IMR-90 (cell line): ENCODE results near the gene CACNA2D4. TPM values are rescaled to one million over a fixed set of nuclear protein-coding genes. Genes with fewer than 3 reads are reported as not detected.

Source experiments
- ATAC-seq: fragments of 200-7000 bp; cut with Tn5 transposase; 2 replicates; pipeline ENCODE4 v1.9.1; 2020; ENCODE audit warnings: low read depth, mild to moderate bottlenecking, moderate library complexity
- BruUV-seq: library from RNA; stranded (reverse); fragments of 400-500 nt; replicated peaks from 2 replicates; lab custom pipeline; 2021; lab: Mats Ljungman, UMichigan
- CTCF ChIA-PET: fragments of 300-600 bp; formaldehyde crosslinking; extraction: SDS; loops from one replicate; lab custom pipeline; 2021; ENCODE audit warnings: antibody characterized with exemption; lab: Yijun Ruan, JAX
- POLR2A ChIA-PET: fragments of 300-600 bp; sonication (Branson Sonifier 250); formaldehyde crosslinking; loops from one replicate; lab custom pipeline; 2022; ENCODE audit warnings: antibody characterized with exemption; ENCODE audit not compliant: unreplicated experiment; lab: Charles Lee
- DNase-seq: peaks from one replicate; pipeline ENCODE4 v3.0.0; 2013
- H2AFZ ChIP-seq: replicated peaks from 2 replicates; pipeline ENCODE3; 2013; ENCODE audit warnings: low read length, mild to moderate bottlenecking; ENCODE audit not compliant: poor library complexity
- H2AK5ac ChIP-seq: 2 replicates; pipeline ENCODE4 v1.6.1; 2013; ENCODE audit warnings: low read depth, low read length, inconsistent platforms
- H2AK9ac ChIP-seq: replicated peaks from 2 replicates; pipeline ENCODE3; 2013; ENCODE audit warnings: mild to moderate bottlenecking, low read depth, low read length, moderate library complexity; ENCODE audit not compliant: poor library complexity
- H2BK120ac ChIP-seq: 2 replicates; pipeline ENCODE4 v1.6.1; 2013; ENCODE audit warnings: low read depth, low read length, inconsistent platforms
- H2BK15ac ChIP-seq: 3 replicates; pipeline ENCODE4 v1.6.1; 2013; ENCODE audit warnings: low read depth, low read length, inconsistent platforms
- H2BK20ac ChIP-seq: 2 replicates; pipeline ENCODE4 v1.6.1; 2013; ENCODE audit warnings: low read depth, mild to moderate bottlenecking, inconsistent platforms, low read length, moderate library complexity
- H2BK5ac ChIP-seq: 2 replicates; pipeline ENCODE4 v1.6.1; 2013; ENCODE audit warnings: mild to moderate bottlenecking, low read depth, low read length, inconsistent platforms; ENCODE audit not compliant: poor library complexity, severe bottlenecking
- H3K14ac ChIP-seq: replicated peaks from 2 replicates; pipeline ENCODE4 v1.6.1; 2013; ENCODE audit warnings: low read depth, low read length, inconsistent platforms
- H3K18ac ChIP-seq: 2 replicates; pipeline ENCODE4 v1.6.1; 2013; ENCODE audit warnings: low read depth, low read length, control low read depth
- H3K23ac ChIP-seq: 2 replicates; pipeline ENCODE4 v1.6.1; 2013; ENCODE audit warnings: low read depth, low read length, inconsistent platforms
- H3K27ac ChIP-seq: 2 replicates; pipeline ENCODE4 v1.5.1; 2013; ENCODE audit warnings: mild to moderate bottlenecking, control low read depth, low read length; ENCODE audit not compliant: insufficient read depth
- H3K27me3 ChIP-seq: 2 replicates; pipeline ENCODE4 v1.6.1; 2013; ENCODE audit warnings: low read length; ENCODE audit not compliant: control insufficient read depth, insufficient read depth
- H3K36me3 ChIP-seq: 2 replicates; pipeline ENCODE4 v1.6.1; 2013; ENCODE audit warnings: low read length, mixed read lengths; ENCODE audit not compliant: control insufficient read depth, insufficient read depth
- H3K4ac ChIP-seq: 2 replicates; pipeline ENCODE4 v1.6.1; 2013; ENCODE audit warnings: low read depth, low read length, inconsistent platforms
- H3K4me1 ChIP-seq: 2 replicates; pipeline ENCODE4 v1.6.1; 2013; ENCODE audit warnings: low read length, mixed read lengths; ENCODE audit not compliant: control insufficient read depth, insufficient read depth
- H3K4me2 ChIP-seq: 2 replicates; pipeline ENCODE4 v1.6.1; 2013; ENCODE audit warnings: low read depth, mild to moderate bottlenecking, control low read depth, low read length, moderate library complexity
- H3K4me3 ChIP-seq: 2 replicates; pipeline ENCODE4 v1.5.1; 2013; ENCODE audit warnings: low read depth, mild to moderate bottlenecking, control low read depth, low read length, moderate library complexity; ENCODE audit not compliant: insufficient read depth
- H3K56ac ChIP-seq: 2 replicates; pipeline ENCODE4 v1.6.1; 2013; ENCODE audit warnings: low read length, inconsistent platforms; ENCODE audit not compliant: insufficient read depth; ENCODE audit errors: extremely low read depth
- H3K79me1 ChIP-seq, 2 experiments: 2 replicates each; pipeline ENCODE4 v1.6.1; 2013; ENCODE audit warnings: low read length in 2 of 2, inconsistent platforms in 1 of 2, low read depth in 1 of 2
- H3K9ac ChIP-seq: 2 replicates; pipeline ENCODE4 v1.6.1; 2013; ENCODE audit warnings: low read depth, low read length, control low read depth
- H3K9me1 ChIP-seq: 2 replicates; pipeline ENCODE4 v1.6.1; 2013; ENCODE audit warnings: low read length, inconsistent platforms; ENCODE audit not compliant: insufficient read depth
- H3K9me3 ChIP-seq: 2 replicates; pipeline ENCODE4 v1.6.1; 2013; ENCODE audit warnings: low read length; ENCODE audit not compliant: control insufficient read depth, insufficient read depth
- H4K20me1 ChIP-seq: 2 replicates; pipeline ENCODE4 v1.6.1; 2013; ENCODE audit warnings: low read length, inconsistent platforms; ENCODE audit not compliant: insufficient read depth
- H4K5ac ChIP-seq: 2 replicates; pipeline ENCODE4 v1.6.1; 2013; ENCODE audit warnings: mild to moderate bottlenecking, low read depth, low read length, control low read depth
- H4K8ac ChIP-seq, 2 experiments: 2 replicates each; pipeline ENCODE4 v1.6.1; 2013; ENCODE audit warnings: low read depth in 2 of 2, low read length in 2 of 2, control low read depth in 1 of 2, inconsistent platforms in 1 of 2
- H4K91ac ChIP-seq: 2 replicates; pipeline ENCODE4 v1.6.1; 2013; ENCODE audit warnings: low read depth, low read length, inconsistent platforms; ENCODE audit not compliant: insufficient read depth
- BHLHE40 ChIP-seq: fragments of 150-350 bp; IDR thresholded peaks from 2 replicates; pipeline ENCODE4 v1.6.1; 2016; ENCODE audit warnings: mild to moderate bottlenecking, low read depth, low read length
- CEBPB ChIP-seq: IDR thresholded peaks from 2 replicates; pipeline ENCODE4 v1.6.1; 2012; ENCODE audit warnings: low read depth, low read length, improper control_type of control experiment
- CHD1 ChIP-seq: IDR thresholded peaks from 2 replicates; pipeline ENCODE4 v1.6.1; 2012; ENCODE audit warnings: low read depth, low read length, improper control_type of control experiment
- FOS ChIP-seq: fragments of 150-350 bp; IDR thresholded peaks from 2 replicates; pipeline ENCODE4 v1.6.1; 2016; ENCODE audit warnings: low read depth, low read length
- MAZ ChIP-seq: IDR thresholded peaks from 2 replicates; pipeline ENCODE4 v1.6.1; 2012; ENCODE audit warnings: low read depth, mild to moderate bottlenecking, low read length, improper control_type of control experiment, moderate library complexity, borderline replicate concordance
- MXI1 ChIP-seq: IDR thresholded peaks from 2 replicates; pipeline ENCODE4 v1.6.1; 2012; ENCODE audit warnings: low read depth, mild to moderate bottlenecking, low read length, moderate library complexity, borderline replicate concordance
- RAD21 ChIP-seq: IDR thresholded peaks from 2 replicates; pipeline ENCODE4 v1.6.1; 2012; ENCODE audit warnings: low read length, improper control_type of control experiment
- RCOR1 ChIP-seq: IDR thresholded peaks from 2 replicates; pipeline ENCODE4 v1.6.1; 2012; ENCODE audit warnings: mild to moderate bottlenecking, low read length, improper control_type of control experiment; ENCODE audit not compliant: insufficient replicate concordance
- SMC3 ChIP-seq: fragments of 150-350 bp; IDR thresholded peaks from 2 replicates; pipeline ENCODE4 v1.6.1; 2016; ENCODE audit warnings: low read depth, mild to moderate bottlenecking, antibody characterized with exemption, low read length, moderate library complexity
- WGBS, 2 experiments: methylation state at CpG; one replicate each; pipeline versions ENCODE4 v1.1.5 to v1.1.7; 2013; ENCODE audit warnings: missing lambda C conversion rate in 2 of 2; ENCODE audit not compliant: insufficient read length in 1 of 2; ENCODE audit errors: extremely low coverage in 2 of 2; 5-methylcytosine and 5-hydroxymethylcytosine counted together
- dilution Hi-C: fragments of 300-500 bp; cut with HindIII; formaldehyde crosslinking; loops from one replicate; pipeline ENCODE4 v1.14.3; 2018; ENCODE audit warnings: low sequenced_read_pairs; ENCODE audit not compliant: unreplicated experiment
- in situ Hi-C: fragments of 300-500 bp; cut with MboI; formaldehyde crosslinking; loops from 3 replicates; pipeline ENCODE4 v1.14.3; 2019; ENCODE audit warnings: low sequenced_read_pairs, inconsistent platforms, mixed read lengths
- intact Hi-C: fragments of 100-400 bp; cut with micrococcal nuclease; formaldehyde crosslinking; loops from 2 replicates; pipeline ENCODE4 v1.10.0; 2022
- polyA plus RNA-seq, 3 experiments: library from polyadenylated mRNA; depleted of rRNA; stranded (reverse); fragments of >200 nt; gene quantifications; 2 replicates each; pipeline ENCODE4 v1.2.3, GENCODE V29; 2012; ENCODE audit warnings: low replicate concordance in 1 of 3
- total RNA-seq: library from RNA; depleted of rRNA; stranded (reverse); fragments of >200 nt; gene quantifications from 2 replicates; pipeline ENCODE4 v1.2.3, GENCODE V29; 2012

The CACNA2D4 gene
- total and polyA plus RNA-seq, 2 of the 4 experiments (the other 2 are of a cell fraction) = 0.18 to 0.22 TPM

GRCh38 chr12:1799882-1800400 is 118.5 kb downstream of the CACNA2D4 start:
- no peak overlapping the region for H4K5ac ChIP-seq
- dilution Hi-C loops = no loop called here
- H2BK5ac ChIP-seq = no peak overlapping the region
- no peak overlapping the region for H3K56ac ChIP-seq
- no peak overlapping the region for H3K4ac ChIP-seq
- no peak overlapping the region for H3K4me2 ChIP-seq
- 0 out of 4 replicates have a peak, but pooled peaks cover 0 to 3% of the 10 kb centered on the region in 2 experiments for H3K79me1 ChIP-seq
- H4K20me1 ChIP-seq = no peaks in the 10 kb centered on the region
- no peak overlapping the region for H3K9ac ChIP-seq
- H2BK20ac ChIP-seq = no peak overlapping the region
- H3K9me3 ChIP-seq = no peaks in the 10 kb centered on the region
- CTCF ChIA-PET = interaction anchor here (0.7 kb wide), 1 partner anchor 140 kb away, joined by 3 read pairs; no protein-coding TSS in a partner anchor
- no peak overlapping the region for H3K4me3 ChIP-seq
- H2BK15ac ChIP-seq = no peak overlapping the region
- no peak for ATAC-seq
- no peak overlapping the region for H4K8ac ChIP-seq
- 67% methylated on average over 1 of the region's 12 CpGs; no CpG with 5 or more reads in 1 of the 2 experiments for WGBS, 2 experiments
- no peak overlapping the region for H2AFZ ChIP-seq
- peak overlapping the region; percentile 10; the same call in 1 of the 2 replicates for H2AK5ac ChIP-seq
- no peak overlapping the region for H3K18ac ChIP-seq
- no peak overlapping the region for H2AK9ac ChIP-seq
- peaks cover 4% of the 10 kb centered on the region; the same call in 1 of the 2 replicates for H3K4me1 ChIP-seq
- POLR2A ChIA-PET = no interaction called here
- TF ChIP-seq MXI1 = no peak
- no peak for TF ChIP-seq MAZ
- TF ChIP-seq FOS = no peak
- TF ChIP-seq RCOR1 = no peak
- TF ChIP-seq SMC3 = no peak
- no peak for TF ChIP-seq CHD1
- TF ChIP-seq CEBPB = no peak
- no peak for TF ChIP-seq RAD21
- no peak for TF ChIP-seq BHLHE40
- H3K9me1 ChIP-seq = peaks cover 4% of the 10 kb centered on the region; the same call in 1 of the 2 replicates
- no TSS peak for BruUV-seq
- H3K23ac ChIP-seq = no peak overlapping the region
- H2BK120ac ChIP-seq = no peak overlapping the region
- in situ Hi-C loops = loop anchor here (10.0 to 25.0 kb wide), 3 partner anchors 225 to 785 kb away; no protein-coding TSS in a partner anchor
- no peaks in the 10 kb centered on the region for H3K36me3 ChIP-seq
- H3K14ac ChIP-seq = no peak overlapping the region
- intact Hi-C loops = loop anchor here (1.0 to 5.0 kb wide), 2 partner anchors 140 to 252 kb away; partner anchors contain the start of gene CACNA1C
- DNase-seq = no peak
- no peaks in the 10 kb centered on the region; the same call in 1 of the 2 replicates for H3K27me3 ChIP-seq
- H3K27ac ChIP-seq = no peak overlapping the region
- H4K91ac ChIP-seq = no peak overlapping the region
